SK-N-SH treated with all-trans-retinoic acid at 6 μM for 48 hours (cell line): ENCODE data around the gene RAP1A.

ENCODE experiments used
- ATAC-seq: fragments of 200-7000 bp; cut with Tn5 transposase; 3 replicates; pipeline ENCODE4 v1.9.1; 2020; ENCODE audit warnings: mild to moderate bottlenecking, moderate library complexity
- ARNTL ChIP-seq: fragments of 450-650 bp; formaldehyde crosslinking; IDR thresholded peaks from 2 replicates; pipeline ENCODE4 v1.5.0; 2020; ENCODE audit warnings: low read depth, mild to moderate bottlenecking, moderate library complexity, borderline replicate concordance
- BACH2 ChIP-seq: fragments of 250-450 bp; sonication (Bioruptor Pico); IDR thresholded peaks from 2 replicates; pipeline ENCODE4 v1.9.0; 2021; ENCODE audit warnings: mild to moderate bottlenecking, borderline replicate concordance
- CSDC2 ChIP-seq: fragments of 250-450 bp; sonication (Bioruptor Pico); IDR thresholded peaks from 2 replicates; pipeline ENCODE4 v1.5.0; 2020; ENCODE audit warnings: mild to moderate bottlenecking, moderate library complexity
- CSRNP3 ChIP-seq: fragments of 250-450 bp; sonication (Bioruptor Pico); IDR thresholded peaks from 2 replicates; pipeline ENCODE4 v1.5.1; 2021; ENCODE audit warnings: mild to moderate bottlenecking, moderate library complexity
- ESRRG ChIP-seq: fragments of 250-450 bp; sonication (Bioruptor Pico); IDR thresholded peaks from 2 replicates; pipeline ENCODE4 v1.6.1; 2021; ENCODE audit warnings: mild to moderate bottlenecking
- GLIS3 ChIP-seq: fragments of 250-450 bp; sonication (Bioruptor Pico); IDR thresholded peaks from 2 replicates; pipeline ENCODE4 v1.5.0; 2020; ENCODE audit warnings: mild to moderate bottlenecking, moderate library complexity
- ISL1 ChIP-seq: fragments of 250-450 bp; sonication (Bioruptor Pico); IDR thresholded peaks from 2 replicates; pipeline ENCODE4 v2.1.2; 2022; ENCODE audit warnings: mild to moderate bottlenecking, moderate library complexity
- OSR1 ChIP-seq: fragments of 250-450 bp; sonication (Bioruptor Pico); IDR thresholded peaks from 2 replicates; pipeline ENCODE4 v1.8.0; 2022; ENCODE audit warnings: moderate library complexity, mild to moderate bottlenecking, inconsistent platforms
- POU6F1 ChIP-seq: fragments of 250-450 bp; sonication (Bioruptor Pico); IDR thresholded peaks from 2 replicates; pipeline ENCODE4 v1.8.0; 2021; ENCODE audit warnings: low read depth, mild to moderate bottlenecking, moderate library complexity, borderline replicate concordance
- PPARA ChIP-seq: fragments of 250-450 bp; sonication (Bioruptor Pico); IDR thresholded peaks from 2 replicates; pipeline ENCODE4 v1.5.0; 2020; ENCODE audit warnings: mild to moderate bottlenecking, borderline replicate concordance
- RARB ChIP-seq: fragments of 250-450 bp; sonication (Bioruptor Pico); IDR thresholded peaks from 2 replicates; pipeline ENCODE4 v1.8.0; 2021; ENCODE audit warnings: mild to moderate bottlenecking, moderate library complexity
- TCF4 ChIP-seq: fragments of 250-450 bp; sonication (Bioruptor Pico); IDR thresholded peaks from 2 replicates; pipeline ENCODE4 v1.8.0; 2021; ENCODE audit warnings: mild to moderate bottlenecking, moderate library complexity, borderline replicate concordance
- TSHZ2 ChIP-seq: fragments of 250-450 bp; sonication (Bioruptor Pico); IDR thresholded peaks from 2 replicates; pipeline ENCODE4 v1.5.0; 2020; ENCODE audit warnings: mild to moderate bottlenecking, moderate library complexity
- ZC3H10 ChIP-seq: fragments of 250-450 bp; sonication (Bioruptor Pico); IDR thresholded peaks from 2 replicates; pipeline ENCODE4 v1.5.1; 2021; ENCODE audit warnings: mild to moderate bottlenecking, moderate library complexity
- ZFP3 ChIP-seq: fragments of 250-450 bp; sonication (Bioruptor Pico); IDR thresholded peaks from 2 replicates; pipeline ENCODE4 v1.5.0; 2020; ENCODE audit warnings: mild to moderate bottlenecking, moderate library complexity
- ZFP30 ChIP-seq: fragments of 450-650 bp; formaldehyde crosslinking; IDR thresholded peaks from 2 replicates; pipeline ENCODE4 v1.5.0; 2022; ENCODE audit warnings: mild to moderate bottlenecking, moderate library complexity
- ZNF565 ChIP-seq: fragments of 450-650 bp; formaldehyde crosslinking; conservative IDR thresholded peaks from 2 replicates; pipeline ENCODE4 v1.5.0; 2020; ENCODE audit warnings: low read depth, mild to moderate bottlenecking, moderate library complexity
- ZNF70 ChIP-seq: fragments of 450-650 bp; formaldehyde crosslinking; IDR thresholded peaks from 2 replicates; pipeline ENCODE4 v1.5.0; 2020; ENCODE audit warnings: mild to moderate bottlenecking, moderate library complexity
- ZNF8 ChIP-seq: fragments of 450-650 bp; formaldehyde crosslinking; IDR thresholded peaks from 2 replicates; pipeline ENCODE4 v1.5.0; 2020; ENCODE audit warnings: mild to moderate bottlenecking, moderate library complexity
- TF ChIP-seq, protein P1 (sequence below): fragments of 250-450 bp; sonication (Bioruptor Pico); IDR thresholded peaks from 2 replicates; pipeline ENCODE4 v1.8.0; 2020; ENCODE audit warnings: mild to moderate bottlenecking, moderate library complexity, borderline replicate concordance

The RAP1A gene

DNA sequence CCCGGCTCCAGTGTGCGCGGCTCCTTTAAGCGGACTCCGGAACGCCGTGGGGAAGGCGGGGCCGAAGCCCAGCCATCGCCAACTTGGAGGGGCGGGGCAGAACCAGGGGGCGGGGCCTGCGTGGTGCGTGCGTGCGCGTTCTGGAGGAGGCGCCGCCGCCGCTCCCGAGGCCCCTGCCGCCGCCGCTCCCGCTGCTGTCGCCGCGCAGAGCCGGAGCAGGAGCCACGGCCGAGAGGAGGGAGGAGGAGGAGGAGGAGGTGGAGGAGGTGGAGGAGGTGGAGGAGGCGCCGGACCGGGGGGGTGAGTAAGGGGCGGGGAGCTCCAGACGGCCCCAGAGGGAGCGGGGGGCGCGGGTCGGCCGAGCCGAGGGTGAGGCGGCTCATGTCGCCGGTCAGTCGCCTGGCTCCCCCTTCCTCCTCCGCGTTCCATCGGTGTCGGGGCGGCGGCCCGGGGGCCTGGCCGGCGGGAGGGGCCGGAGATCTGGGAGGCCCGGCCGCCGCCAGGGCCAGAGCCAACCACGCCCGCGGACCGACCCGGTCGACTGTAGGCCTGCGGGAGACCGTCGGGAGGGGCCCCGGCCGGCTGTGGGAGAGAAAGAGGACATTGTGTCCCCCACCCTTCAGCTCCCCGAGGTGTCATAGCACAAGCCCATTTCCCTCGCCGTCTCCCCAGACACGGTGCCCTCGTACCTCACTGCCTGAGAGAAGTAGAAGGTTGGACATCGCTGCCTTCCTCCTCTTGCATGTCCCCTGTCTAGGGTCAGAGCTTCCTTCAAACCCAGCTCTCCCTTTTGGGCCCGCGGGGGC is at the start of gene RAP1A:
Gene RAP1A, plus strand, starts transcription at position 155 of the 806 bp plus-strand sequence. CDS start 71,572 bp downstream, outside the sequence.
- peak; percentile 94 for ATAC-seq

DNA sequence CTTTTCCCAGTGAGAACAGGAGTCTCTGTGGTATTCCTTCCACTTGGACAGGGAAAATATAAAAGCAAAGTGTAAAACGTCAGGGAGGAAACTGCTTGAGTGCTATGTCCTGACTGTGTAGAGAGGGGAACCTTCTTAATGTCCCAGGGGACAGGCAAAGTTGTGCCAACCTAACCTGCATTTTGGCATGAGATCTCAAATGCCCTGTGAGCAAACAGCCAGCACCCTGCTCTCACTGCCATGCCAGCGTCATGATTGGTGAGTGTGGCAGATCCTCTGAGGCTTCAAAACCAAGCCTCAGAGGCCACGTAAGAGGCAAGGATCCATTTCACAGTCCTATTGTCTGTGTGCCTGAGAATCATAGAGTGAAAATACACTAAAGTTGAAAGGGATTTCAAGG is 49.7 kb upstream of the RAP1A start:
- no peak for ATAC-seq
- no peak for TF ChIP-seq PPARA (CRISPR knock-in tag)
- no peak for TF ChIP-seq ARNTL (CRISPR knock-in tag)
- TF ChIP-seq BACH2 (CRISPR knock-in tag), result no peak
- TF ChIP-seq ZNF565, result no peak
- TF ChIP-seq TCF4 (CRISPR knock-in tag), result no peak
- TF ChIP-seq RARB, result no peak
- no peak for TF ChIP-seq CSDC2 (CRISPR knock-in tag)
- TF ChIP-seq, all 23 proteins: peak for 0

More for the DNA sequence above, at the start of gene RAP1A:
- TF ChIP-seq TSHZ2 (CRISPR knock-in tag), result no peak
- TF ChIP-seq ZFP30 (CRISPR knock-in tag), result no peak
- no peak for TF ChIP-seq GLIS3
- TF ChIP-seq, protein P1, sequence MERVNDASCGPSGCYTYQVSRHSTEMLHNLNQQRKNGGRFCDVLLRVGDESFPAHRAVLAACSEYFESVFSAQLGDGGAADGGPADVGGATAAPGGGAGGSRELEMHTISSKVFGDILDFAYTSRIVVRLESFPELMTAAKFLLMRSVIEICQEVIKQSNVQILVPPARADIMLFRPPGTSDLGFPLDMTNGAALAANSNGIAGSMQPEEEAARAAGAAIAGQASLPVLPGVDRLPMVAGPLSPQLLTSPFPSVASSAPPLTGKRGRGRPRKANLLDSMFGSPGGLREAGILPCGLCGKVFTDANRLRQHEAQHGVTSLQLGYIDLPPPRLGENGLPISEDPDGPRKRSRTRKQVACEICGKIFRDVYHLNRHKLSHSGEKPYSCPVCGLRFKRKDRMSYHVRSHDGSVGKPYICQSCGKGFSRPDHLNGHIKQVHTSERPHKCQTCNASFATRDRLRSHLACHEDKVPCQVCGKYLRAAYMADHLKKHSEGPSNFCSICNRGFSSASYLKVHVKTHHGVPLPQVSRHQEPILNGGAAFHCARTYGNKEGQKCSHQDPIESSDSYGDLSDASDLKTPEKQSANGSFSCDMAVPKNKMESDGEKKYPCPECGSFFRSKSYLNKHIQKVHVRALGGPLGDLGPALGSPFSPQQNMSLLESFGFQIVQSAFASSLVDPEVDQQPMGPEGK (CRISPR knock-in tag), result no peak
- TF ChIP-seq ZNF70 (CRISPR knock-in tag), result no peak
- TF ChIP-seq ZC3H10 (CRISPR knock-in tag), result no peak

DNA sequence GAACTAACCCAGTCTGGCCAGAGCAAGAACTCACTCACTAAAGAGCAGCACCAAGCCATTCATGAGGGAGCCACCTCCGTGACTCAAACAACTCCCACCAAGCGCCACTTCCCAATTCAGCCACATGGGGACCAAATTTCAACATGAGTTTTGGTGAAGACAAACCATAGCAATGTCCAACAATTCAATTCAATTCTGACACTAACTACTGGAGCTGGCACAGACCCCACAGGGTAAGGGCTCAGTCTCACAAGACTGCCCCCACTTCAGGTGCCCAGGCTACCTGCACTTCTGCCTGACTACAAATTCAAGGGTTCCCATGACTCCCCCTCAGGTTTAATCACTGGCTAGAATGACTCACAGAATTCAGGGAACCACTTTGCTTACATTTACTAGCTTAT is 48.8 kb upstream of the RAP1A start:
- ATAC-seq, result peak; percentile 33; the same call in 2 of the 3 replicates
- TF ChIP-seq ISL1, result no peak
- TF ChIP-seq ZC3H10 (CRISPR knock-in tag), result no peak
- TF ChIP-seq ZNF8 (CRISPR knock-in tag), result no peak
- TF ChIP-seq BACH2 (CRISPR knock-in tag), result no peak
- TF ChIP-seq ARNTL (CRISPR knock-in tag), result no peak
- no peak for TF ChIP-seq POU6F1 (CRISPR knock-in tag)
- no peak for TF ChIP-seq TCF4 (CRISPR knock-in tag)
- TF ChIP-seq RARB, result no peak
- TF ChIP-seq GLIS3, result no peak
- TF ChIP-seq ESRRG (CRISPR knock-in tag), result no peak
- TF ChIP-seq OSR1 (CRISPR knock-in tag), result no peak
- no peak for TF ChIP-seq ZFP3 (CRISPR knock-in tag)
- TF ChIP-seq CSDC2 (CRISPR knock-in tag), result no peak
- TF ChIP-seq, protein P1 (CRISPR knock-in tag), result no peak
- no peak for TF ChIP-seq TSHZ2 (CRISPR knock-in tag)
- no peak for TF ChIP-seq CSRNP3 (CRISPR knock-in tag)
- TF ChIP-seq, all 23 proteins: peak for 0
